Effector CD4-positive, alpha-beta T cell (primary cell): ENCODE data around the gene BABAM2.
"Not testable (repeated sequence)": the region's sequence is repeated elsewhere in the genome, so short reads cannot be mapped to it uniquely, and the experiment has no call there.

Source experiments
- DNase-seq: peaks from one replicate; pipeline ENCODE4 v3.0.0-alpha.2; 2020
- total RNA-seq: gene quantifications from one replicate; lab custom pipeline; 2026; lab: John Stamatoyannopoulos, UW

Gene BABAM2
- 18.2 reads per million, percentile 45 among the genes with 10 or more reads in this experiment for total RNA-seq

DNA sequence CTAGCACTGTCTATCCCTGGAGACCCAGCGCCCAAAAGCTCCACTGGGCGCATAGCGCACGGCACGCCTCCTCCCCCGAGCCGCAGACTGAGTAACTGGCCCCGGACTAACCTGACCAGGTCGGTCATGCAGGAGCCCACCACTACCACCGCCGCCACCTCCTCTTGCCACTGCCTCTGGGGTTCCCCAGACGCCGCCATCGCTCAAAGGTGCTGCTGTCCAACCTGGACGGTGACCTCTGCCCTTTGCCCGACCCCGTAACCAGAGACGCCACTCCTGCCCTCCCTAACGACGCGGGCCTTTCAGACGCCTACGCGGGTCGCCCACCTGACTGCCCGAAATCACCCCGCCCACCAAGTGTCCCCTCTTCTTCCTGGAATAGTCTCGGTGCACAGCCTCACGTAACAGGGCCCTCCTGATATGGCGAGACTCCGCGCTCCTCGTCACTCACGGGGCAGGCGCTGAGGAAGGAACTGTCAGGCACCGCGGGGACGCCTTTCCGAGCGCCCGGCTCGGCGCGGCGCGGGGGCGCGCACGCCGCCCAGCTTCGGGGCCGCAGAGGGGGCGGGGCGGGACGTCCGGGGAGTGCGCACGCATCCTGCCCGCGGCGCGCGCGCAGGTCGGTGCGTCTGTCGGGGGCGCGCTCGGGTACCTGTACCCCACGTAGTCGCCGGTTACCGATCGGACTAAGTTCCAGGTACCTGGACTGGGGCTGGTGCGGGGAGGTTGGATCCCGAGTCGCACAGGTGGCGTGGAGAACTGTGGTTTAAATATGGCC lies at the start of gene BABAM2, which contains the start of gene RBKS:
Gene BABAM2 (plus strand): TSS at position 584 of the 778 bp plus-strand sequence. CDS start 3,828 bp downstream, outside the sequence.
Gene RBKS (minus strand): TSS at position 242 of the 778 bp plus-strand sequence. CDS start 42 bp downstream, at position 200.
- DNase-seq, result peak; percentile 83

DNA sequence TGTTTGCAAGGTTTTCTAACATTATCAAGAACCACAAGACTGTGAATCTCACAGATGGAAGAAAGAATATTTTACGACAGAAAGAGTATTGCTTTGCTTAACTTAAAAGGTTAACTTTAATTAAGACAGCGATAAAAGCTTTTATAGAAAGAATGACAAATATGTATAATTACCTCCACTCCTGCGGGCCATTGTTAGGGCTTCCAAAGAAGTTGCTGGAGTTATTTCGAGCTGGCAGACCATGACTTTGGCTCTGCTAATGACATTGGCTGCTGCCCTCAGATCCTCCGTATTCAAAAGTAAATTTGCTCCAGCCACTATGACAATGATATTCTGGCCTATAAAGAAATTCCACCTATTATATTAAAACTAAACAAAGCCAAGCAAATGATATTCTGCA lies 47.6 kb upstream of the BABAM2 start:
- no peak for DNase-seq

DNA sequence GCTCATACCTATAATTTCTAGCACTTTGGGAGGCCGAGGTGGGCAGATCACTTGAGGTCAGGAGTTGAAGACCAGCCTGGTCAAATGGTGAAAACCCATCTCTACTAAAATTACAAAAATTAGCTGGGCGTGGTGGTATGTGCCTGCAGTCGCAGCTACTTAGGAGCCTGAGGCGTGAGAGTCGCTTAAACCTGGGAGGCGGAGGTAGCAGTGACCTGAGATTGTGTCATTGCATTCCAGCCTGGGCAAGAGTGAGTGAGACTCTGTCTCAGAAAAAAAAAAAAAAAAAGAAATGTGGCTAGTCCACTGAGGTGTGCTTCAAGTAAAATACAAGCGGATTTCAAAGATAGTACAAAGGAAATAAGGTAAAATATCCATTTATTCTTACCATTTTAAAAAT lies 46.5 kb upstream of the BABAM2 start:
- DNase-seq, result no peak

- DNase-seq, result no peak
Measured at GRCh38 chr2:27844821-27845255, 45.7 kb upstream of the BABAM2 start.

- no peak for DNase-seq
Measured at GRCh38 chr2:27847333-27847732, 43.2 kb upstream of the BABAM2 start.

- DNase-seq, result no peak
Measured at GRCh38 chr2:27849558-27850205, 40.8 kb upstream of the BABAM2 start.

DNA sequence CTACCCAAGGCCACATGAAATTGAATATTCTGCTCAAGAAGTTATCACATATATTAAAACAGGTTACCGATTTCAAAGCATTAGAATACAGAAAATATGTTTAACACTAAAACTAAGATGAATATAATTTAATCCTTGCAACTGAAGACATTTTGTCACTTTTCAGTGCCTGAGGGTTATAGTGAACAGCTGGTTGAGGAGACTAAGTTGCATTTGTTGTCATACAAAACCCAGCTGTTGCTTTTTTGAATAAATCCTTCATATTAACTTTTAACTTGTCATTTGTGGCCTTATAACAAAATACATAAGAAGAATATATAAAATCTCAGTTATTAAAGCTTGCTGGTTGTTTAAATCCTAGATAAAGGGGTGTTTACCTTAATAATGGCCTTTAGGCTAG lies 37.8 kb upstream of the BABAM2 start:
- no peak for DNase-seq

GRCh38 chr2:27854229-27854862 lies 36.2 kb upstream of the BABAM2 start:
- DNase-seq, result no peak

DNA sequence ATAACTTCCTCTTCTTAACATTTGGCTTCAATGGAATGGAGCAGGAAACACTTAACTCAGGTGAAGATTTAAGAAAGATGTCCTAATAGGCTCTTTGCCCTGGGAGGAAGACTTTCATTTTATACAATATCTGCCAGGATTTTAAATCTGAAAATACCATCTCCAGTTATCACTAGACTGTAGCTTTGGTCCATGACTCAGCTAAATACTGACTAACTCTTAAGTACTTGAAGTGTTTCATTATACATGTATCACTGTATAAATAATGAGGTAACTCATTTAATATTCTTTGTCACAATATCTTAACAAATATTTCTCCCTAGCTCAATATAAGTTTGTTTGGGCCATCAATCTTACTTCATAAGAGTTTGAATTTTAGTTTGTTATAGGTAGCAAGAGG lies 35.1 kb upstream of the BABAM2 start:
- DNase-seq, result no peak

GRCh38 chr2:27856386-27856785 lies 34.1 kb upstream of the BABAM2 start:
- DNase-seq, result no peak

- DNase-seq, result no peak
Measured at GRCh38 chr2:27856956-27857355, 33.6 kb upstream of the BABAM2 start.

DNA sequence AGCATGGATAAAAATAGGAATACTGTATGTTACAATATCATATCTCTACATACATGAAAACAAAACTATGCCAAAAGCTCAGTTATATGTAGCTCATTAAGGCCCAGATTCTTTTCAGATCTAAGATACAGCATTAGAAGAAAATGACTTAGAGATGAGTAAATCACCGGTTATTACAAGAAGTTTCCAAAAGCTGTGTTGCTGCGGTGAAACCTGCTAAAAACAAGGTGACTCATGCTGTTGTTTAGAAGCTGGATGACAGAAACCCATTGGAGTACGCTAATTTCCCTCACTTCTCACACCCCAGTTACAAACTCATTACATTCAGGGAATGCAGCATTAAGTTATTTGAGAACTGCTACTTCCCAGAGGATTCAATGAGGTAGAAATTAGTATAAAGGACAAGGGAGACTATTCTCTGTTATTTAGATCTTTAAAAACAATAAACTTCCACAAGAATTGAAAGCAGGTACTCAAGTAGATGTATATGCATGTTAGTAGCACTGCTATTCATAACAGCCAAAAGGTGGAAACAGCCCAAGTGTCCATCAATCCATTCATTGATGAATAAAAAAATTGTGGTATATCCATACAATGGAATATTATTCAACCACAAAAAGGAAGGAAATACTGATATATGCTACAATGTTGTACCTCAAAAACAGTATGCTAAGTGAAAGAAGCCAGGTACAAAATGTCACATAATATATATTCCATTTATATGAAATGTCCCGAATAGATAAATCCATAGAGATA lies 32.9 kb upstream of the BABAM2 start:
- no peak for DNase-seq

GRCh38 chr2:27860111-27860510 lies 30.4 kb upstream of the BABAM2 start:
- no peak for DNase-seq

DNA sequence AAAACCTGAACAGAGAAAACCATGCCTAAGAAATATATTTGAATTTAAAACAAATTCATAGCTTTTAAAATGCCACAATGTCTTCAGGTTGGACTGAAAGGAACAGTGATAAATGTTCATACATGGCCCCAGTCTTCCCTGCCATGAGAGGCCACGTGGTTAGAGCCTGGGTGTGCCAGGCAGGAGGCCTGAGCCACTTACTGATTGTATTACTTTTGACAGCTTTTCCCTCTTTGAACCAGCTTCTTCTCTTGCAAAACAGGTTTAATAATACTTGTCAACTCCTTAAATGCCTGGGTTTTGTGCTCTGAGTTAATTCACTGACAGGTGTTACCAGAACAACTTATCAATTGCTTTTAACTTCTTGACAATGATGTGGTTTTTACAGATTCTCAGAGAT lies 27.4 kb upstream of the BABAM2 start:
- no peak for DNase-seq

- DNase-seq, result not testable (repeated sequence)
Measured at GRCh38 chr2:27863955-27864354, 26.6 kb upstream of the BABAM2 start.

DNA sequence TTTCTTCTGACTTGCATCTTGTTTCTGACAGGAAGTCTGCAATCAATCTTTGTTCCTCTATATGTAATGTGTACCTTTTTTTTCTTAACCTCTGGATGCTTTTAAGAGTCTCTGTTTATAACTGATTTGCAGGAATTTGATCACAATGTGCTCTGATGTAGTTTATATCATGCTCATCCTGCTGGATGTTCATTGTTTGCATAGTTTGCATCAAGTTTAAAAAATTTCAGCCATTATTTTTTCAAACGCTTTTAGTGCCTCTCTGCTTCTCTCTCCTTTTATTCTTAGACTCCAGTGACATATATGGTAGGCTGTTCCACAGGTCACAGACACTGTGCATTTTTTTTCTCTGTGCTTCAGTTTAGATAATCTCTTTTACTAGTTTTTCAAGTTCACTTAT lies 24.3 kb upstream of the BABAM2 start:
- no peak for DNase-seq

DNA sequence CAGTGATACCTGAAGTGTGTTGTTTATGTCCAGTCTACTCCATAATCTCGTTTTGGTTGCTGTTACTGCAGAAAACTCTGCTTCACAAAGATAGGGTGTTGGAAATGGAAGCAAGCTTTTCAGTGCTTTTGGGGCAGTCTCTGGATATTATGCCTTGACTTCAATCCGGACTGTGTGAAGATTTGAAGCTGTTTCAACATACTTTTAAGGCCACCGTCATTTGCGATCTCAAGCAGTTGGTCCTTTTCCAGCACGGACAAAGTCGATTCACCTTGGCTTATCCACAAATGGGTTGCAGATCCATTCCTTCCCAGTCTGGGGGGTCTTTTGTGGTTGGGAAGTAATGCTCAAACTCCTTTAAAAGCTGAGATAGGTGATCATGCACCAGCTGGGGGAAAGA lies 20.8 kb upstream of the BABAM2 start:
- no peak for DNase-seq

- DNase-seq, result no peak
Measured at GRCh38 chr2:27870724-27871123, 19.8 kb upstream of the BABAM2 start.

- no peak for DNase-seq
Measured at GRCh38 chr2:27871802-27872201, 18.7 kb upstream of the BABAM2 start.

DNA sequence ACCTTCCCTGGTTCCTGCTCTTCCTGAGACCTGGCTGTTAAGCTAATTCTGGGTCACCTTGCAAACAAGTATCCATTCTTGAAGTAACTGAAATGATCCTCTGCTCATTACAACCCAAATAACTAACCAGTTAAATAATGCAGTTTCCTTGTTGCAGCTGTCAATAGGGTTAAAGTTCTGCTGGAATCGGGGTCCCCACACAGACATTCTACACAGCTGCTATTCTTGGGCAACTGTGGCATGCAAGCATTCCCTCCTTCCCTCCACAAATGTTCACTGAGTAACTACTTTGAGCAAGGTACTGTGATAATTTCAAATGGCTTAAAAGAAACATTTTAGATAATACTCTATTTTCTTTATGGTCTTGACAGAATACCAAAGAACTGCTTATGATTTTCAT lies 17.4 kb upstream of the BABAM2 start:
- no peak for DNase-seq

DNA sequence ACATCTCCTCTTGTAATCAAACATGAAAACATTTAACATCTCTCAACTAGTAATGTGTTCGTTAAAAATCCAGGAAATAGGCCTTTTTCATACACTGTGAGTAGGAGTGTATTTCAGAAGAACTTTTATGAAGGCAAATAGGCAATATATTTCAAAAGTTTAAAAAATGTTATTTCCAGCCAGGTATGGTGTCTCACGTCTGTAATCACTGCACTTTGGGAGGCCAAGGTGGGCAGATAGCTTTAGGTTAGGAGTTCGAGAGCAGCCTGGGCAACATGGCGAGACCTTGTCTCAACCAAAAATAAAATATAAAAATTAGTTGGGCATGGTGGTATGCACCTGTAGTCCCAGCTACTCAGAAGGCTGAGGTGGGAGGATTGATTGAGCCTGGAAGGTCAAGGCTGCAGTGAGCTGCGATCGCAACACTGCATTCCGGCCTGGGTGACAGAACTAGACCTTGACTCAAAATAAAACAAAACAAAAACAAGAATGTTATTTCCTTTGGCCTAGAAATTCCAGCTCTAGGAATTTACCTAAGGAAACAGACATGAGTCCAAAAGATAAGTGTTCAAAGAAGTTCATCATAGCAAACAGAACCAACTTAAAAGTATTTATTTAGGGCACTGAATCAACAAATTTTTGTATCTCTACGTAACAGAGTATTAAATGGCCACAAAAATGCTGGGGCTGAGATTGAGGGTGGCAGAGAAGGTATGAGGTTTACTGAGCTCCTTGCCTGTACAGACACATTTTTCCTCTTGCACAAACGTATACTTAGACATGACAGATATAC lies 15.2 kb upstream of the BABAM2 start:
- no peak for DNase-seq

DNA sequence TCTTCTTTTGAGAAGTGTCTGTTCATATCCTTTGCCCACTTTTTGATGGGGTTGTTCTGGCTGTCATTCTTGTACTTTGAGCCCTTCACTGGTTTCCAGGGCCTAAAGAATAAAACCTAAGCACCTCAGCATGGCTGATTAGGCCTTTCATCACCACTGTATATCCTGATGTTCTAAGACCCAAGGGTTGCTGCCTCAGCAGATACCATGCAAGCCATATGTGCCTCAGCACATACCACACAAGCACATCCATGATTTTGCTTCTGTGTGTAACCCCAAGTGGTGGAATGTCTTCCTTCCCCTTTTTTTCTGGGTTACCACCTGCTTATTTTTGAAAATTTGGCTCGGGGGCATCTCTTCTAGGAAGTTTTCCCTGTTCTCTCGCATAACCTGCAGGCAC lies 11.7 kb upstream of the BABAM2 start:
- DNase-seq, result no peak
